Stimulated activated CD8-positive, alpha-beta memory T cell treated with anti-CD3 and anti-CD28 coated beads, Interleukin-4, amount 100 ng/mL, for 4 hours (primary cell): ENCODE data around the gene CCNG1.
A peak's percentile ranks its signal among the peaks of the same experiment; 100 is the strongest.
"Not testable (repeated sequence)": the region's sequence is repeated elsewhere in the genome, so short reads cannot be mapped to it uniquely, and the experiment has no call there.

Experiments
- DNase-seq, 2 donors: peaks; one replicate each; pipeline ENCODE4 v3.0.0-alpha.2; 2020; ENCODE audit warnings: low read depth in 2 of 2, low spot score in 1 of 2

CCNG1 gene

GRCh38 chr5:163440954-163441353, 3.6 kb downstream of the CCNG1 start:
- no peak for DNase-seq

- DNase-seq, result no peak
These were observed 7.1 kb downstream of the CCNG1 start for GRCh38 chr5:163444526-163444925.

- DNase-seq, result no peak
These were observed 8.0 kb downstream of the CCNG1 start for GRCh38 chr5:163445345-163445744.

GRCh38 chr5:163447191-163447590, 9.8 kb downstream of the CCNG1 start:
- DNase-seq, result no peak

- DNase-seq, result no peak
These were observed 10.5 kb downstream of the CCNG1 start for GRCh38 chr5:163447875-163448274.

- no peak for DNase-seq
These were observed 11.1 kb downstream of the CCNG1 start for GRCh38 chr5:163448491-163448890.

- no peak for DNase-seq
These were observed 14.1 kb downstream of the CCNG1 start for GRCh38 chr5:163451489-163451888.

GRCh38 chr5:163453705-163454104, 16.3 kb downstream of the CCNG1 start:
- DNase-seq, result no peak

- DNase-seq, result not testable (repeated sequence)
These were observed 18.0 kb downstream of the CCNG1 start for GRCh38 chr5:163455406-163455805.

- no peak for DNase-seq
These were observed 18.7 kb downstream of the CCNG1 start for GRCh38 chr5:163456029-163456589.

GRCh38 chr5:163456840-163457239, 19.4 kb downstream of the CCNG1 start:
- no peak for DNase-seq

GRCh38 chr5:163458778-163459385, 21.5 kb downstream of the CCNG1 start:
- DNase-seq, result no peak

- DNase-seq, result no peak
These were observed 22.0 kb downstream of the CCNG1 start for GRCh38 chr5:163459462-163459818.

GRCh38 chr5:163459819-163460561, 22.6 kb downstream of the CCNG1 start, which contains the start of gene NUDCD2:
TSS of gene NUDCD2 (minus strand) at chr5:163460102. CDS start at chr5:163460050, 52 bp downstream.
- DNase-seq, result peak; percentile 87 to 88

- no peak for DNase-seq
These were observed 23.3 kb downstream of the CCNG1 start, which contains the start of gene HMMR for GRCh38 chr5:163460562-163461171. TSS of gene HMMR (plus strand) at chr5:163460632. CDS start at chr5:163460693, 61 bp downstream.

GRCh38 chr5:163463063-163463435, 25.7 kb downstream of the CCNG1 start:
- no peak for DNase-seq

- no peak for DNase-seq
These were observed 30.3 kb downstream of the CCNG1 start for GRCh38 chr5:163467682-163468081.

GRCh38 chr5:163473635-163474243, 36.3 kb downstream of the CCNG1 start:
- no peak for DNase-seq

- no peak for DNase-seq
These were observed 38.0 kb downstream of the CCNG1 start for GRCh38 chr5:163475411-163475810.

GRCh38 chr5:163478126-163478981, 41.0 kb downstream of the CCNG1 start:
- no peak for DNase-seq

- no peak for DNase-seq
These were observed 41.5 kb downstream of the CCNG1 start for GRCh38 chr5:163478982-163479271.
